ENCODE results near the gene NAGPA.

DNA sequence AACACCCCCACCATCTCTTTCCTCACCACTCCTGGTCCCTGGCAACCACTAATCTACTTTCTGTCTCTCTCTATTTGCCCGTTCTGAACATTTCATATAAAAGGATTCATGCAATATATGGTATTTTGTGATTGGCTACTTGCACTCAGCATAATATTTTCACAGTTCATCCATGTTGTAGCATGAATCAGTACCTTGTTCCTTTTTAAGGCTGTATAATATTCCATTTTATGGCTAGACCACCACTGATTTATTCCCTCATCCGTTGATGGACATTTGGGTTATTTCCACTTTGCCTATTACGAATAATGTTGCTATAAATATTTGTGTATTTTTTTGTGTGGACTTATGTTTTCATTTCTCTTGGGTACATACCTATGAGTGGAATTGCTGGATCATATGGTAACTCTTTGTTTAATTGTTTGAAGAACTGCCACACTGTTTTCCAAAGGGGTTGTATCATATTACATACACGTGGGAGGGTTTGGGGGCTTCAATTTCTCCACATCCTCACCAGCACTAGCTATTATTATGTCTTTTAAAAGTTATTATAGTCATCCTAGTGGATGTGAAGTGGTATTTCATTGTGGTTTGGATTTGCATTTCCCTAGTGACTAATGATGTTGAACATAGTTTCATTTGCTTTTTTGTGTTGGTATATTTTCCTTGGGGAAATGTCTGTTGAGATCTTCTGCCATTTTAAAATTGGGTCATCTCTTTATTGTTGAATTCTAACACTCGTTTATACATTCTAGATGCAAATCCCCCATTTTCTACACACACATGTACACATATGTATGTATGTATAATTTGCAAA, 49.4 kb downstream of the NAGPA start:
- TF ChIP-seq, protein P1, sequence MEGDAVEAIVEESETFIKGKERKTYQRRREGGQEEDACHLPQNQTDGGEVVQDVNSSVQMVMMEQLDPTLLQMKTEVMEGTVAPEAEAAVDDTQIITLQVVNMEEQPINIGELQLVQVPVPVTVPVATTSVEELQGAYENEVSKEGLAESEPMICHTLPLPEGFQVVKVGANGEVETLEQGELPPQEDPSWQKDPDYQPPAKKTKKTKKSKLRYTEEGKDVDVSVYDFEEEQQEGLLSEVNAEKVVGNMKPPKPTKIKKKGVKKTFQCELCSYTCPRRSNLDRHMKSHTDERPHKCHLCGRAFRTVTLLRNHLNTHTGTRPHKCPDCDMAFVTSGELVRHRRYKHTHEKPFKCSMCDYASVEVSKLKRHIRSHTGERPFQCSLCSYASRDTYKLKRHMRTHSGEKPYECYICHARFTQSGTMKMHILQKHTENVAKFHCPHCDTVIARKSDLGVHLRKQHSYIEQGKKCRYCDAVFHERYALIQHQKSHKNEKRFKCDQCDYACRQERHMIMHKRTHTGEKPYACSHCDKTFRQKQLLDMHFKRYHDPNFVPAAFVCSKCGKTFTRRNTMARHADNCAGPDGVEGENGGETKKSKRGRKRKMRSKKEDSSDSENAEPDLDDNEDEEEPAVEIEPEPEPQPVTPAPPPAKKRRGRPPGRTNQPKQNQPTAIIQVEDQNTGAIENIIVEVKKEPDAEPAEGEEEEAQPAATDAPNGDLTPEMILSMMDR (IDR thresholded peaks at IDR 0.05; ENCODE audit: low read length), result no peak
- TF ChIP-seq EZH2 (IDR thresholded peaks at IDR 0.05; ENCODE audit: borderline replicate concordance, low read length), result no peak

Data from OCI-LY1 (cell line).